Fibroblast of skin of right quadriceps (primary cell): ENCODE data around the gene RPL36.
"Not testable (repeated sequence)": the region's sequence is repeated elsewhere in the genome, so short reads cannot be mapped to it uniquely, and the experiment has no call there.

Experiments
- DNase-seq: peaks from one replicate; pipeline ENCODE4 v3.0.0-alpha.2; 2013

Gene RPL36

GRCh38 chr19:5707576-5708575 is 17.8 kb downstream of the RPL36 start:
- no peak for DNase-seq

DNA sequence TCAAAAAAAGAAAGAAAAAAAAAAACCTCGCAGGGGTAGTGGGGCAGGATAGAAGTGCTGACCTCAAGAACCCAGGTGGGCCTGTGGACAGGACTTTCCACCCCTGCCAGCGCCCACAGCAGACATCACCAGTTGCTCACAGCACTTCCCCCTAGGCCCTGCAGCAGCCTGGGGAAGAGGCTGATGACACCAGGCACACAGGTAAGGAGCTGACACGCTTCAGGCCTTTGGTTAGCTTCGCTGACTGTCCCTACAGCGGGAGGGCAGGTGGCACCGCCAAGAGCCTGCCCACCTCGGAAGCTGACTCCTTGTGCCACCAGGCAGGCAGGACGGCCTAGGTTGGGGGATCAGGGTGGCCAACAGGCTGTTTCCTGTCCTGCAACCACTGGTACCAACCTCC is 20.9 kb downstream of the RPL36 start:
- DNase-seq, result no peak

DNA sequence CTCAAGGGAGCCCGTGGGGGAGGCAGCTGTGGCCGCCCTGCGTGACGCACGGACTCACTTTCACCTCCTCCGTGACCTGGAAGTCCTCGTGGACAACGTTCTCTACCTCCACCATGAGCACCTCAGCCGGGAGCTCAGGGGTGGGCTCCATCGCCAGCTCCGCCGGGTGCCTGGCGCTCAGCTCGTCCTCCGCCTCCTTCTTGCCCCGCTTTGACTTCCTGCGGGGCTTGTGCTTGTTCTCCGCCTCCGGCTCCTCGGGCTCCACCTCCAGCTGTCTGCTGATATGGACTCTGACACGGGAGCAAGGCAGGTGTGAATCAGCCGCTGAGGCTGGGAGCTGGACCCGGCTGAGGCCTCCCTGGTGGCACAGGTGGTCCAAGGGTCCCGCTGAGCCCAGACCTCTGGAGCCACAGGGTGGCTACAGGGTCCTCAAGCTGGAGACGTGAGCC is 21.6 kb downstream of the RPL36 start:
- no peak for DNase-seq

GRCh38 chr19:5713228-5713627 is 23.1 kb downstream of the RPL36 start:
- DNase-seq, result no peak

DNA sequence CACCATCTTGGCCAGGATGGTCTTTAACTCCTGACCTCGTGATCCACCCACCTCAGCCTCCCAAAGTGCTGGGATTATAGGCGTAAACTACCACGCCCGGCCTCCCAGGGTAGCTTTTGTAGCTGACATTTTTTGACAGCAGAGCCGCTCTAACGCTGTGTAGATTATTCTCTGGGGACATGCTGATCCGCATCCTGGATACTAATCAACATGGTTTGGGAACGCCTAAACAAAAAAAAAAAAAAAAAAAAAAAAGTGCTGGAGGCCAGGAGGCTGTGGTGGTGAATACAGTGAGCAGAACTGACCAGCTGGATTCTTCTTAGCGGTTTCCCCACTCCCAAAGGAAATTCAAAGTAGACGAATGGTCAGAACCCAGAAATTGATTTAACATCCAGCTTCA is 24.7 kb downstream of the RPL36 start:
- DNase-seq, result no peak

DNA sequence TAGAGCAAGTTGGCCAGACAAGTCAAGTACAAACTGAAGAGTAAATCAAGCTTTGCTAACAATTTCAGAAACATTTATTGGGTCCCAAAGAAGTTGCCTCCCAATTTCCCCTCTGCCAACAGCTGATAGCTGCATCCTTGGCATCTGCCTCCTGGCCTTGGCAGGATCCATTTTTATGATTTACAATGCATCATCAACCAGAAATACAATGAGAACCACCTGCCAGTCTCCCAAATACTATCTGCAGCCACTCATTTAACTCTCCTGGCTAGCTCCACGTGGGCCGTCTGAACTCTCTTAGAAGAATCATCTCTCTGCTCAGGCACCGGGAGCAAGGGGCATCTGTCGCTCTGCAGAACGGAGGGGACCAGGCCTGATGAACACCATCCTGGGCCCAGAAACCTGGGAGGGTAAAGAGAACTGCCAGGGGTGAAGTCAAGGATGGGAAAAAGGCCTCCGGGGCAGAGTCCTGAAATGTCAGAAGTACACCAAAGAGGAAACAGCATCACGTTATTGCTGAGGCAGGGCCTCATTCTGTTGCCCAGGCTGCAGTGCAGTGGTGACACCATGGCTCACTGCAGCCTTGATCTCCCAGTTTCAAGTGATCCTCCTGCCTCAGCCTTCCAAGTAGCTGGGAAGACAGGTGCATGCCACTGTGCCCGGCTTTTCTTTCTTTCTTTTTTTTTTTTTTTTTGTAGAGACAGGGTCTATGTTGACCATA is 27.3 kb downstream of the RPL36 start:
- DNase-seq, result no peak

GRCh38 chr19:5718037-5718578 is 28.0 kb downstream of the RPL36 start:
- DNase-seq, result peak; percentile 72

DNA sequence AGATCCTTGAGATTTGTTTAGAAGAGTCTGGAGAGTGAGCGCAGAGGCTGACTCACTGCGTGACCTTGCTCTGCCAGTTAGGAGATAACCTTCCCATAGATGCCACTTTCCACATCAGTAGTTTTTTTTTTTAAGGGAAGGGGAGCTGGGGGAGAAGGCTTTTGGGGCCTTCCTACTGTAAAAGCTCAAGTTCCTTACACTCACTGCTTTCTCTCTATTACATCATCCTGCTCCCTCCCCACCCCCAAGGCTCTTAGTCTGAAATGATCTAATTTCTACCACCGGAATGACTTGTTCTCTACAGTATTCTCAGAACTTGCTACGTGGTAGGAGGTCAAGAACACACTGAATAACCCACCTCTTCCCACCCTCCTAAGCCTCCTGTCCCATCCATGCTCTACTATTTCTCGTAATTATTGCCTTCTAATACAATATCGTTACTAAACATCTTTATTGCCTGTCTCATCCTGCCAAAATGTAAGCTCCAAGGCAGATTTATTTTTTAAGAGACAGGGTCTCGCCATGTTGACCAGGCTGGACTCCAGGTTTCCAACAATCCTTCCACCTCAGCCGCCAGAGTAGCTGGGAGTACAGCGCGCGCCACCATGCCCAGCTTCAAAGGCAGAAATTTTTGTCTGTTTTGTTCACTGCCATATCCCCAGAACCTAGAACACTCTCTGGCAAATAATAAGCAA is 28.6 kb downstream of the RPL36 start:
- DNase-seq, result peak; percentile 93

- DNase-seq, result no peak
Observed at GRCh38 chr19:5719274-5719960, 29.3 kb downstream of the RPL36 start.

GRCh38 chr19:5719961-5720790 is 30.1 kb downstream of the RPL36 start, which contains the start of the genes CATSPERD and LONP1:
Gene CATSPERD, plus strand, starts transcription at chr19:5720637. Its CDS starts 101 bp downstream, at chr19:5720738.
Gene LONP1, minus strand, starts transcription at chr19:5720146. Its CDS starts 14 bp downstream, at chr19:5720132.
- DNase-seq, result peak; percentile 99

GRCh38 chr19:5727453-5728050 is 37.5 kb downstream of the RPL36 start:
- no peak for DNase-seq

- not testable (repeated sequence) for DNase-seq
Observed at GRCh38 chr19:5733172-5733571, 43.1 kb downstream of the RPL36 start.

DNA sequence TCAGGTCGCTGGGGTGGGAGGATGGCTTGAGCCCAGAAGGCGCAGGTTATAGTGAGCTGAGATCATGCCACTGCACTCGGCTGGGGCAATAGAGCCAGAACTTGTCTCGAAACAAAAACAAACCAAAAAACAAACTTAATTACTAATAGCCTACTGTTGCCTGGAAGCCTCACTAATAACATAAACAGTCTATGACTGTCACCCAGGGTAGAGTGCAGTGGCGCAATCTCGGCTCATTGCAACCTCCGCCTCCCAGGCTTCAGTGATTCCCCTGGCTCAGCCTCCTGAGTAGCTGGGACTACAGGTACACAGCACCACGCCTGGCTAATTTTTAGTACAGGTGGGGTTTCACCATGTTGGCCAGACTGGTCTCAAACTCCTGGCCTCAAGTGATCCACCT is 48.3 kb downstream of the RPL36 start:
- no peak for DNase-seq
